ENCODE measurements around the gene CYB561A3. TPM values are rescaled to one million over a fixed set of nuclear protein-coding genes. Genes with fewer than 3 reads are reported as not detected.

The CYB561A3 gene
- total and polyA plus RNA-seq, 2 of the 13 experiments (the other 11 are each of a cell fraction or from before 2014, with no cell fraction given) = 11.4 to 14.9 TPM

DNA sequence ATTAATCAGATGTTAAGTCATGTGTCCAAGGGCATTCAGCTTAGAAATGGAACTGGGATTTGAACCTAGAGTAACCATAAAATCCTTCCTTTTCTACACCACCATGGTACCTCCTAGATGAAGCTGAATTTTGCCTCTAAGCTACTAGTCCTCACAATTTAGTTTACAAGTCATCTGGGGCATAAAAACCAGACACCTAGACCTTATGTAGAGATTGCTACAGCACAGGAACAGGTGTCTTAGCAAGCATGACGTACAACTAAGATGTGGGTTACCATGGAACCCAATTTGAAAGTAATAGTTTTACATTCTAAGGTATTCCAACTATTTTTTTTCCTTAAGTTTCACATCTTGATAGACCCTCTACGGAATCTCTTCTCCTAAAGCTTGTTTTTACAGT, 39.9 kb upstream of the CYB561A3 start:
- 95% methylated on average over 2 of the region's 2 CpGs for WGBS (ENCODE audit: low lambda C conversion rate)
- Histone ChIP-seq H2AFZ (ENCODE audit: low read length) (no peak overlapping the region), H3K36me3 (replicated peaks in 1 of 2; ENCODE audit: control insufficient read depth in 1 of 2, insufficient read depth in 2 of 2, low read length in 2 of 2) (peaks cover 31 to 53% of the 10 kb centered on the region in 2 experiments), H3K4me3 (replicated peaks in 1 of 3; ENCODE audit: insufficient read depth in 1 of 3, low read depth in 2 of 3, low read length in 3 of 3) (no peak overlapping the region), H3K27me3 (ENCODE audit: control insufficient read depth in 1 of 2, insufficient read depth in 2 of 2, low read length in 2 of 2) (no peaks in the 10 kb centered on the region), H3K9ac (ENCODE audit: insufficient read depth, low read depth, low read length) (no peak overlapping the region), H3K27ac (ENCODE audit: extremely low read length, insufficient read depth, low read length) (no peak overlapping the region), H3K4me1 (ENCODE audit: insufficient read depth, low read length) (no peaks in the 10 kb centered on the region), H4K20me1 (ENCODE audit: insufficient read depth, low read length) (no peaks in the 10 kb centered on the region), H3K79me2 (ENCODE audit: insufficient read depth, low read length) (no peaks in the 10 kb centered on the region), H3K9me3 (ENCODE audit: low read length) (no peaks in the 10 kb centered on the region), H3K4me2 (ENCODE audit: low read depth, low read length) (no peak overlapping the region)
- ChIA-PET CTCF (ENCODE audit: low intra/inter-chr PET ratio, low total read pairs) (no interaction called here), POLR2A (interaction anchor here (1.3 to 4.5 kb wide), 7 partner anchors 9 to 66 kb away, joined by 4 to 35 read pairs (median 8); partner anchors contain the start of genes CPSF7, CYB561A3, SDHAF2 and TMEM216)
- DNase-seq (ENCODE audit: low spot score) = no peak
- intact Hi-C loops (cut with micrococcal nuclease; ENCODE audit: unreplicated experiment) = no loop called here
- in situ Hi-C loops (cut with HindIII; ENCODE audit: extremely low pct_ligation_motif_present, low pct_unique_long_range_greater_than_20kb) = no loop called here
- no peak for FAIRE-seq
- BruUV-seq (replicated peaks) = no TSS peak
- TF ChIP-seq RBM22 (optimal IDR thresholded peaks at IDR 0.05; ENCODE audit: low read length) (peak; percentile 40), POLR2G (IDR thresholded peaks at IDR 0.05; ENCODE audit: low read depth, low read length) (peak; percentile 21; the same call in 1 of the 2 replicates), POLR2AphosphoS5 (IDR thresholded peaks at IDR 0.05; ENCODE audit: low read depth, low read length) (peak; percentile 11), RBFOX2 (IDR thresholded peaks at IDR 0.05; ENCODE audit: low read depth, low read length) (0 out of 2 replicates have a peak, but pooled peaks have one; percentile 36), IRF2 (CRISPR knock-in tag; IDR thresholded peaks at IDR 0.05) (no peak), ATRX (CRISPR knock-in tag; IDR thresholded peaks at IDR 0.05; ENCODE audit: borderline replicate concordance) (no peak)
- TF ChIP-seq, protein P1, sequence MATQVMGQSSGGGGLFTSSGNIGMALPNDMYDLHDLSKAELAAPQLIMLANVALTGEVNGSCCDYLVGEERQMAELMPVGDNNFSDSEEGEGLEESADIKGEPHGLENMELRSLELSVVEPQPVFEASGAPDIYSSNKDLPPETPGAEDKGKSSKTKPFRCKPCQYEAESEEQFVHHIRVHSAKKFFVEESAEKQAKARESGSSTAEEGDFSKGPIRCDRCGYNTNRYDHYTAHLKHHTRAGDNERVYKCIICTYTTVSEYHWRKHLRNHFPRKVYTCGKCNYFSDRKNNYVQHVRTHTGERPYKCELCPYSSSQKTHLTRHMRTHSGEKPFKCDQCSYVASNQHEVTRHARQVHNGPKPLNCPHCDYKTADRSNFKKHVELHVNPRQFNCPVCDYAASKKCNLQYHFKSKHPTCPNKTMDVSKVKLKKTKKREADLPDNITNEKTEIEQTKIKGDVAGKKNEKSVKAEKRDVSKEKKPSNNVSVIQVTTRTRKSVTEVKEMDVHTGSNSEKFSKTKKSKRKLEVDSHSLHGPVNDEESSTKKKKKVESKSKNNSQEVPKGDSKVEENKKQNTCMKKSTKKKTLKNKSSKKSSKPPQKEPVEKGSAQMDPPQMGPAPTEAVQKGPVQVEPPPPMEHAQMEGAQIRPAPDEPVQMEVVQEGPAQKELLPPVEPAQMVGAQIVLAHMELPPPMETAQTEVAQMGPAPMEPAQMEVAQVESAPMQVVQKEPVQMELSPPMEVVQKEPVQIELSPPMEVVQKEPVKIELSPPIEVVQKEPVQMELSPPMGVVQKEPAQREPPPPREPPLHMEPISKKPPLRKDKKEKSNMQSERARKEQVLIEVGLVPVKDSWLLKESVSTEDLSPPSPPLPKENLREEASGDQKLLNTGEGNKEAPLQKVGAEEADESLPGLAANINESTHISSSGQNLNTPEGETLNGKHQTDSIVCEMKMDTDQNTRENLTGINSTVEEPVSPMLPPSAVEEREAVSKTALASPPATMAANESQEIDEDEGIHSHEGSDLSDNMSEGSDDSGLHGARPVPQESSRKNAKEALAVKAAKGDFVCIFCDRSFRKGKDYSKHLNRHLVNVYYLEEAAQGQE (IDR thresholded peaks at IDR 0.05; ENCODE audit: borderline replicate concordance in 1 of 2, low read depth in 1 of 2, low read length in 2 of 2) = no peak
- no peak for ATAC-seq

Data from HepG2 (cell line).